Activated CD8-positive, alpha-beta memory T cell treated with anti-CD3 and anti-CD28 coated beads for 4 hours (primary cell): ENCODE data around the gene CLEC7A.

Experiments
- DNase-seq, 2 donors: peaks; one replicate each; pipeline ENCODE4 v3.0.0-alpha.2; 2020; ENCODE audit warnings: low read depth in 2 of 2

Gene CLEC7A

GRCh38 chr12:10094646-10095395, 35.2 kb downstream of the CLEC7A start:
- no peak for DNase-seq

GRCh38 chr12:10088955-10089900, 40.8 kb downstream of the CLEC7A start:
- DNase-seq, result no peak

GRCh38 chr12:10088031-10088430, 42.0 kb downstream of the CLEC7A start:
- no peak for DNase-seq

GRCh38 chr12:10086387-10086786, 43.6 kb downstream of the CLEC7A start:
- no peak for DNase-seq

- no peak for DNase-seq
Measured at GRCh38 chr12:10084733-10085132, 45.3 kb downstream of the CLEC7A start.

- no peak for DNase-seq
Measured at GRCh38 chr12:10082117-10082874, 47.7 kb downstream of the CLEC7A start.

- DNase-seq, result no peak
Measured at GRCh38 chr12:10075451-10075850, 54.5 kb downstream of the CLEC7A start.

GRCh38 chr12:10073261-10073660, 56.7 kb downstream of the CLEC7A start:
- no peak for DNase-seq

- DNase-seq, result no peak
Measured at GRCh38 chr12:10072131-10072530, 57.9 kb downstream of the CLEC7A start.

GRCh38 chr12:10070380-10070779, 59.6 kb downstream of the CLEC7A start:
- DNase-seq, result no peak

- DNase-seq, result no peak
Measured at GRCh38 chr12:10069976-10070375, 60.0 kb downstream of the CLEC7A start.

- DNase-seq, result no peak
Measured at GRCh38 chr12:10069099-10069498, 60.9 kb downstream of the CLEC7A start.

GRCh38 chr12:10068644-10069043, 61.4 kb downstream of the CLEC7A start:
- no peak for DNase-seq

- DNase-seq, result no peak
Measured at GRCh38 chr12:10067942-10068341, 62.1 kb downstream of the CLEC7A start.

GRCh38 chr12:10067264-10067663, 62.7 kb downstream of the CLEC7A start:
- no peak for DNase-seq
